GM19463 (cell line): ENCODE data around the gene DYDC1.
"Not testable (repeated sequence)": the region's sequence is repeated elsewhere in the genome, so short reads cannot be mapped to it uniquely, and the experiment has no call there.

Experiments used
- ATAC-seq: cut with Tn5 transposase; IDR thresholded peaks from one replicate; pipeline ENCODE4 v1.9.1; 2021; ENCODE audit warnings: mild to moderate bottlenecking, moderate library complexity; ENCODE audit not compliant: unreplicated experiment

Gene DYDC1

DNA sequence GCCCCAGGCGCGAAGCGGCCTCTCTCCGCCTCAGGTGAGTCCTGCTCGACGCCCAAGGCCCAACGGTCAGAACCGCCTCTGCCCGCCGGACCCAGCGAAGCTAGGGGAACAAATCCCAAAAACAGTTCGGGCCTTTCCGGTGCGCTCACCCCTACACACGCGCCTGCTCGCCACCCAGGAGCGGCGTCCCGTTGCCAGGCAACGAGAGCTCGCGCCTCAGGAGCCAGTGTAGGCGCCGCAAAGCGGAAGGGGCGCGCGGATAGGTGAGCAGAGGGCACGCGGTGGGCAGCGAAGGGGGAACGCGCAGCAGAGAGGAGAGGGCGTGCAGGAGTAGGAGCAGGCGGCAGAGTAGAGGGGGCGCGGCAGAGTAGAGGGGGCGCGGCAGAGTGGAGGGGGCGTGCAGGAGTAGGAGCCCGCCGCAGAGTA, at the start of gene DYDC1, which contains the start of gene DYDC2:
Gene DYDC1, minus strand, starts transcription at position 193 of the 426 bp plus-strand sequence. CDS start 4,154 bp downstream, outside the sequence.
Gene DYDC2, plus strand, starts transcription at position 219 of the 426 bp plus-strand sequence. CDS start 5,663 bp downstream, outside the sequence.
- peak; percentile 93 for ATAC-seq

DNA sequence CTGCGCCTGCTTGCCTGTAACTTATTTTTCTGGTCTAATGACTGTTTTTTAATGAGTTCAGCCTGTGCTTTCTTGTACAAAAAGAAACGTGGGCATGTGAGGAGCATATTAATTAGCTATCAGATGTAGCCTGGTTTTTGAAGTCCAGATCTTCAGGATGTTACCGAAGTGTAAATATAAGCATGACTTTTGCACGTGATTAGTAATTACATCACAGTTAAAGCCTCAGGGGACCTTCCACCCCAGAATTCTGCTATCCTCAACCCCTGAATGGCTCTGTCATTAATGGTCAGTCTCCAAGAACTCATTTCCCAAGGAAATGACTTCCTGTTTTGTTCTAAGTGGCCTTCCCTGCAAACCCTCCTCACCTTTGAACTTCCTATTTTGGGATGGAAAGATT, 49.6 kb upstream of the DYDC1 start:
- ATAC-seq: no peak

- ATAC-seq: no peak
Measured at GRCh38 chr10:80405626-80406025, 49.1 kb upstream of the DYDC1 start.

DNA sequence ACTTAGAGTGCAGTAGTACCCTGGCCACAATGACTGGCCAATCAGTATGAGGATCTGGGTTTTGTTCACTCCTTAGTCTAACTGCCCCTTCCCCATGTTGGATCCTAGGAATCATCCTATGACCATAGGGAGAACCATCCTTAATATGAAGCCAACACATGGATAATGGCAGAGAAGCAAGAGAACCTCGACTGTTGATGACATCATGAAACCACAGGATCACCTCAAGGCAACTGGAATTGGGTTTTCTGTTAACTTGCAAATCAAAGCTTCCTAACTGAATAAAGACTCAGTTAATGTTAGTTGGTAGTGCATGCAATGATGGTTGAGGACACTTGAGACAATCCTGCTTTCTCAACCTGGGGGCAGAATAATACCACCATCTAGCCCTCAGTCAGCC, 48.5 kb upstream of the DYDC1 start:
- ATAC-seq: no peak

DNA sequence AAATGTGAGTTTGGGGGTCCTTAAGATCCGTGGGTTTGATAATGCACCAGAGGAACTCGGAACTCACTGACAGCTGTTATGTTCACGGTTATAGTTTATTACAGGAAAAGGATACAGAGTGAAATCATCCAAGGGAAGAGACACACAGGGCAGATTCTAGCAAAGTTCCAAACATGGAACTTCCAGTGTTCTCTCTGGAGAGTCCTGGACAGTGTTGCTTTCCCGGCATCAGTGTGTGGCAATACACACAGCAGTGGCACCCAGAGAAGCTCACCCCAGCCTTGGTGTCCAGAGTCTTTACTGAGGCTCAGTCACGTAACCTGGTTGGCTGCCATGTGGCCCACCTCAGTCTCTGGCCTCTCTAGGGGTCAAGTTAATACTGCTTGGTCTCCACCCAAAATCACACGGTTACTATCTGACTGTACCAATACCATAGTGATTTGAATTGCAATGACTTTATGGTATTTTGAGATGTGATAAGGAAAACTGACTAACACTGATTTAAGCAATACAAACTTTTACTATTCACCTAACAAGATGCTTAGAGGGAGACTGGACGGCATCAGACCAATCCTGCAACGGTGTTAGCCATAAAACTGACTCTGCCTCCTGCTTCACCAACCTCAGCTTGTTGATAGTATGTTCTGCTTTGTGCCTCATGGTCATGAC, 43.7 kb upstream of the DYDC1 start:
- no peak for ATAC-seq

- no peak for ATAC-seq
Measured at GRCh38 chr10:80397014-80397413, 40.5 kb upstream of the DYDC1 start.

DNA sequence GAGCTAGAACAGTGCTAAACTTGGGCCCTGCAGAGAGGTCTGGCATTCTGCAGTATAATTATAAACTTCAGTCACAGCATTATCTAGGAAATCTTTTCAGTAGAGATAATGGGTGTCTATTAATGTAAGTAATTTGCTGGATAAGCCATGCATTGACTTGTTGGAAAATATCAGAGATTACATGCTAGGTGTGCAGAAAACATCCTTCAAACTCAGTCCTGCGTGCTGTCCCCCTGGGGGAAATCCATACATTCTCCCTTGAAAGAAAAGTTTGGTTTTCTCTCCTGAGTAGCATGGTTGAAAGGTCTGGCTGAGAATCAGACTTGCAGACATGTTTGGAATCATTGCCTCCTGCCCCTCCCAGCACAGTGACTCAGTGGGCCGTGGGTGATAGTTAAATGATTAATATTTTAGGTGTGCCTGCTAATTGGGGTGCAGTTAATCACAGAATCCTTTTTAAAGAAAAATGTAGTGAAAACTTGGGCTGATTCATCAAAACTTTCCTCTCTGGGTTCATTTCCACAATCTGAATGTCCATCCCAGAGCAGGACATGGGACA, 37.9 kb upstream of the DYDC1 start:
- no peak for ATAC-seq

GRCh38 chr10:80392250-80392649, 35.7 kb upstream of the DYDC1 start:
- ATAC-seq: no peak

GRCh38 chr10:80390740-80391139, 34.2 kb upstream of the DYDC1 start:
- ATAC-seq: no peak

- no peak for ATAC-seq
Measured at GRCh38 chr10:80382989-80383388, 26.4 kb upstream of the DYDC1 start.

DNA sequence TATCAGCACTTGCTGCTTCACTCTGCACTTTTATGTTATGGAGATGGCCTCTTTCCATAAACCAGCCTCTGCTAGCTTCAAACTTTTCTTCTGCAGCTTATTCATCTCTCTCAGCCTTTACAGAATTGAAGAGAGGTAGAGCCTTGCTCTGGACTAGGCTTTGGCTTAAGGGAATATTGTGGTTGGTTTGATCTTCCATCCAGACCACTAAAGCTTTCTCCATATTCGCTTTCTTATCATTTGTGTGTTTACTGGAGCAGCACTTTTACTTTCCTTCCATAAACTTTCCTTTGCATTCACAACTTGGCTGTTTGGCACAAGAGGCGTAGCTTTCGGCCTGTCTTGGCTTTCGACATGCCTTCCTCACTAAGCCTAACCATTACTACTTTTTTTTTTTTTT, 23.6 kb upstream of the DYDC1 start:
- no peak for ATAC-seq

DNA sequence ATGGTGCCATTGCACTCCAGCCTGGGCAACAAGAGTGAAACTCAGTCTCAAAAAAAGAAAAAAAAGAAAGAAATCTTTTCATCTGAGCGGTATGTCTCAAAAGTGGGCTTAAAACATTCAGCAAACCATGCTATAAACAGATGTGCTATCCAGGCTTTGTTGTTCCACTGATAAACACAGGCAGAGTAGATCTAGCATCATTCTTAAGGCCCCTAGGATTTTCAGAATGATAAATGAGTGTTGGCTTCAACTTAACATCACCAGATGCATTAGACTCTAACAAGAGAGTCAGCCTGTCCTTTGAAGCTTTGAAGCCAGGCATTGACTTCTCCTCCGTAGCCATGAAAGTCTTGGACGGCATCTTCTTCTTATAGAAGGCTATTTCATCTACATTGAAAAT, 23.1 kb upstream of the DYDC1 start:
- no peak for ATAC-seq

- no peak for ATAC-seq
Measured at GRCh38 chr10:80373502-80373901, 16.9 kb upstream of the DYDC1 start.

DNA sequence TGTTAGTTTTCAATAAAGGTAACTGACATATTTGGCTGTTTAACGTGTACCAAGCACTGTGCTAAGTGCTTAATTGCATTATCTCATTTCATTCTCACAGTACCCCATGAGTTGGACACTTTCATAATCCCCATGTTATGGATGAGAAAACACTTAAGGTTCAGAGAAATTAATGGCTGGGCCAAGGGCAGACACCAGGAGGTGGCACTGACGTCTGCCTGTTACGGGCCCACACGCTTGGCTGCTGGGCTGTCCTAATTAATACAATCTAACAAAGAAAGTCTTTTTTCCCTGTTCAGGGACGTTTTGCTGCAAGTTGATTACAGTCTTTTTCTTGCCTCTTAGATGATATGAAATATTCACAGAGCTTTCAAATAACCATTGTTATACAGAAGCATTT, 16.1 kb upstream of the DYDC1 start:
- no peak for ATAC-seq

DNA sequence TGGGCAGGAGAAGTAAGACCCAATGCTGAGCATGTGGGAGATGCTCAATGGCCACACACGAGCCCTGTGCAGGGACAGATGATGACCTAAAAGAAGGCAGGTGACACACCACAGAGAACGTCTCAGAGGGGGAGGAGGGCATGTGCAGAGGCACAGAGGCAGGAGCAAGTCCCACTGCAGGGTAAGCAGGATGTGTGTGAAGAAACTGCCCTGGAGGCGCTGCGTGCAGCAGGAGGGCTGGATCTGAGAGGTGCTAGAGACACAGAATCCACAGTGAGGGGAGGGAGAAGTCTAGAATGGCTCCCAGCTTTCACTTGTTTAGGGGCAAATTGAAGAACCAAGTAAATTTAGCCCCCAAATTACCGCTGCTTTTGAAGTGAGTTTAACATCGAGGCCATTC, 14.9 kb upstream of the DYDC1 start:
- ATAC-seq: no peak

DNA sequence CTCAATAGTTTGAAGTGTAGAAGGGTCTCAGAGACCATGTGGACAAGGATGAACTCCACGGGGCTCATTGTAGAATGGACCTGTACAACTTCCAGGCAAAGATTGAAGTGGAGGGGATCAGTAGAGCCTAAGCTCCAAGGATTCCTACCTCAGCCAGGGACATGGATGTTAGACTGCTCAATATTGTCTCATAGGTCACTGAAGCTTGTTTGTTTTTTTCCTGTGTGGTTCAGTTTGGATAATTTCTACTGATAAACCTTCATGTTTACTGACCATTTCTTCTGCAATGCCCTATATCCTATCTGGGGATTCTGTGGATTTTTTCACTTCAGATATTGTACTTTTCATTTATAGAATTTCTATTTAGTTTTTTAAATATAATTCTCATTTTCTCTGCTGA, 9.0 kb upstream of the DYDC1 start:
- no peak for ATAC-seq

GRCh38 chr10:80359644-80360043, 3.1 kb upstream of the DYDC1 start:
- no peak for ATAC-seq

DNA sequence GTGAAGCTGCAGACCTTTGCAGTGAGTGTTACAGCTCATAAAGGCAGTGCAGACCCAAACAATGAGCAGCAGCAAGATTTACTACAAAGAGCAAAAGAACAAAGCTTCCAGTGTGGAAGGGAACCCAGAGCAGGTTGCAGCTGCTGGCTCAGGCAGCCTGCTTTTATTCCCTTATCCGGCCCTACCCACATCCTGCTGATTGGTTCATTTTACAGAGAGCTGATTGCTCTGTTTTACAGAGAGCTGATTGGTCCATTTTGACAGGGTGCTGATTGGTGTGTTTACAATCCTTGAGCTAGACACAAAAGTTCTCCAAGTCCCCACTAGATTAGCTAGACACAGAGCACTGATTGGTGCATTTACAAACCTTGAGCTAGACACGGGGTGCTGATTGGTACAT, 2.4 kb upstream of the DYDC1 start:
- not testable (repeated sequence) for ATAC-seq

- no peak for ATAC-seq
Measured at GRCh38 chr10:80357851-80358125, 1.2 kb upstream of the DYDC1 start.

- no peak for ATAC-seq
Measured at GRCh38 chr10:80356989-80357850, 665 bp upstream of the DYDC1 start.

DNA sequence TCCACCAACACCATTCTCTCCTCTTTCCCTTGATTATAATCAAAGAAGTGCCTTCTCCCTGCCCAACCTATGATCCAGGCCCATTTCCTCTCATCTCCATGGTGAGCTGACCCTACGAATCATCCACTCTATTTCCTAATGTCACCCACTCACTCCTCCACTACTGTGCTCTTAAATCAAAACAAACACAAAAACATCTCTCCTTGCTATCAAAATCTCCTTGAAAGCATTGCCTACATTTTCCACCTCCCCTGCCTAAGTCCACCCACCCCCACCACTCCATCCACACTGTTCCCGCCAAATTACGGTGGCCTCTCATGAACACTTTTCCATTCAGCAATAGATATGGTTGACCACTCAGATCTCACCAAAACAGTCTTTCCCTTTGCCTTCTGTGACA, 5.3 kb downstream of the DYDC1 start:
- ATAC-seq: no peak

GRCh38 chr10:80350251-80350650, 6.3 kb downstream of the DYDC1 start:
- ATAC-seq: no peak
